Neuronal stem cell (in vitro differentiated cells): ENCODE measurements around the gene SMCO2.
"Not testable (repeated sequence)": the region's sequence is repeated elsewhere in the genome, so short reads cannot be mapped to it uniquely, and the experiment has no call there.

Experiments
- DNase-seq: peaks from one replicate; pipeline ENCODE4 v3.0.0-alpha.2; 2013; ENCODE audit warnings: low spot score
- H2AFZ ChIP-seq: one replicate; pipeline ENCODE4 v1.6.1; 2013; ENCODE audit warnings: mild to moderate bottlenecking, low read length, inconsistent platforms
- H2AK5ac ChIP-seq: 2 replicates; pipeline ENCODE4 v1.6.1; 2013; ENCODE audit warnings: low read depth, mild to moderate bottlenecking, inconsistent platforms, low read length, moderate library complexity, mixed read lengths
- H2BK120ac ChIP-seq: 2 replicates; pipeline ENCODE4 v1.6.1; 2013; ENCODE audit warnings: low read depth, mild to moderate bottlenecking, inconsistent platforms, low read length, moderate library complexity, mixed read lengths
- H2BK12ac ChIP-seq: one replicate; pipeline ENCODE4 v1.6.1; 2013; ENCODE audit warnings: low read length, inconsistent platforms
- H2BK15ac ChIP-seq: 2 replicates; pipeline ENCODE4 v1.6.1; 2013; ENCODE audit warnings: mild to moderate bottlenecking, low read length, inconsistent platforms, mixed read lengths
- H2BK5ac ChIP-seq: one replicate; pipeline ENCODE4 v1.6.1; 2013; ENCODE audit warnings: inconsistent platforms, mild to moderate bottlenecking, low read length, moderate library complexity
- H3K14ac ChIP-seq: one replicate; pipeline ENCODE4 v1.6.1; 2013; ENCODE audit warnings: low read length, inconsistent platforms
- H3K18ac ChIP-seq: 2 replicates; pipeline ENCODE4 v1.6.1; 2013; ENCODE audit warnings: low read length, inconsistent platforms
- H3K23ac ChIP-seq: 2 replicates; pipeline ENCODE4 v1.6.1; 2013; ENCODE audit warnings: low read depth, mild to moderate bottlenecking, mixed read lengths, low read length, inconsistent platforms; ENCODE audit not compliant: poor library complexity
- H3K27ac ChIP-seq: replicated peaks from 3 replicates; pipeline ENCODE4 v1.5.1; 2013; ENCODE audit warnings: low read length, inconsistent platforms
- H3K27me3 ChIP-seq, 3 experiments: 2 replicates each; pipeline ENCODE4 v1.6.1; 2013; ENCODE audit warnings: low read length in 3 of 3, mild to moderate bottlenecking in 2 of 3, inconsistent platforms in 1 of 3, low read depth in 1 of 3, mixed read lengths in 1 of 3, moderate library complexity in 1 of 3; ENCODE audit not compliant: control insufficient read depth in 3 of 3, insufficient read depth in 3 of 3
- H3K36me3 ChIP-seq, 2 donors: replicated peaks in 1 of 2; 2 replicates each; pipeline ENCODE4 v1.6.1; 2013; ENCODE audit warnings: low read length in 2 of 2; ENCODE audit not compliant: control insufficient read depth in 2 of 2, insufficient read depth in 2 of 2
- H3K4ac ChIP-seq: 2 replicates; pipeline ENCODE4 v1.6.1; 2013; ENCODE audit warnings: inconsistent platforms, mild to moderate bottlenecking, low read length, moderate library complexity
- H3K4me1 ChIP-seq, 2 donors: 1 replicate in 1 of 2; 2 replicates in 1 of 2; pipeline ENCODE4 v1.6.1; 2013; ENCODE audit warnings: low read length in 2 of 2, low read depth in 1 of 2; ENCODE audit not compliant: control insufficient read depth in 2 of 2, insufficient read depth in 1 of 2
- H3K4me2 ChIP-seq: one replicate; pipeline ENCODE4 v1.6.1; 2013; ENCODE audit warnings: mild to moderate bottlenecking, low read length, inconsistent platforms; ENCODE audit not compliant: insufficient read depth, poor library complexity, severe bottlenecking
- H3K4me3 ChIP-seq, 2 donors: 2 replicates each; pipeline ENCODE4 v1.5.1; 2013; ENCODE audit warnings: low read length in 2 of 2, mild to moderate bottlenecking in 2 of 2, inconsistent platforms in 1 of 2, moderate library complexity in 1 of 2
- H3K79me1 ChIP-seq: one replicate; pipeline ENCODE4 v1.6.1; 2013; ENCODE audit warnings: low read depth, mild to moderate bottlenecking, inconsistent platforms, low read length, moderate library complexity
- H3K9ac ChIP-seq: one replicate; pipeline ENCODE4 v1.6.1; 2013; ENCODE audit warnings: mild to moderate bottlenecking, low read depth, low read length, inconsistent platforms; ENCODE audit not compliant: poor library complexity
- H3K9me3 ChIP-seq, 2 donors: replicated peaks in 1 of 2; 2 replicates each; pipeline versions ENCODE3 to v1.6.1; 2013; ENCODE audit warnings: low read length in 2 of 2, mild to moderate bottlenecking in 2 of 2, inconsistent platforms in 1 of 2, low read depth in 1 of 2, mixed read lengths in 1 of 2, moderate library complexity in 1 of 2; ENCODE audit not compliant: control insufficient read depth in 2 of 2, insufficient read depth in 1 of 2
- H4K8ac ChIP-seq: one replicate; pipeline ENCODE4 v1.6.1; 2013; ENCODE audit warnings: low read depth, mild to moderate bottlenecking, inconsistent platforms, low read length, moderate library complexity
- H4K91ac ChIP-seq: one replicate; pipeline ENCODE4 v1.6.1; 2013; ENCODE audit warnings: low read length, low read depth, mild to moderate bottlenecking, inconsistent platforms; ENCODE audit not compliant: poor library complexity
- WGBS, 2 donors: extraction: QIAGEN DNeasy Blood & Tissue Kit; methylation state at CpG; one replicate each; pipeline ENCODE4 v1.1.7; 2013; ENCODE audit warnings: missing lambda C conversion rate in 2 of 2, mixed read lengths in 1 of 2; ENCODE audit not compliant: insufficient read length in 2 of 2, insufficient replicate concordance in 1 of 2; ENCODE audit errors: extremely low coverage in 2 of 2; 5-methylcytosine and 5-hydroxymethylcytosine counted together

SMCO2 gene

GRCh38 chr12:27544858-27545257 lies 98.3 kb downstream of the SMCO2 start:
- H3K4ac ChIP-seq, H3K36me3 ChIP-seq, H3K79me1 ChIP-seq, H3K27me3 ChIP-seq, H2AK5ac ChIP-seq, H2BK5ac ChIP-seq, H3K14ac ChIP-seq, H3K4me2 ChIP-seq, DNase-seq, H3K23ac ChIP-seq, H4K91ac ChIP-seq, H3K27ac ChIP-seq, H3K9me3 ChIP-seq, H2BK12ac ChIP-seq, H4K8ac ChIP-seq, H3K4me1 ChIP-seq, H3K9ac ChIP-seq, H2BK15ac ChIP-seq, H3K18ac ChIP-seq, H2BK120ac ChIP-seq, H2AFZ ChIP-seq, H3K4me3 ChIP-seq: not testable (repeated sequence)
- no CpG with 5 or more reads among the region's 1 CpG for WGBS, 2 donors

DNA sequence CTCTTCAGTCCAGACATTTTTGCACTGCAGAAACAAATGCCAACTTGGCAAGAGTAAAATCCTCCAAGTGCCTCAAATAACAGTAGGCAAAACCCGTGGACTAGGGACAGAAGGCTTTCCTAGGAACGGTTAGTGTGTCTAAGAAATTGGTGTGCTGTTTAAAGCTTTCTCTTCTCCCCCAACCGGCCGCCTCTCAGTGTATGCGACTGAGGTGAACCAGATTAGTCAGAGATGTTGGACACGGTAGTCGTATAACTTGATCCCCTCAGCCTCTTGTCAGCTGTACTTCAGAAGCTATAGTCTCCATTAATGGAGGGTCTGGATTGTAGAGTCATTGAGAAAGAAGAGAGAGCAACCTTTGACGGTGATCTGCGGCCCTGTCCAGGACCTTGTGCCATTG lies 99.1 kb downstream of the SMCO2 start:
- Histone ChIP-seq H4K91ac (no peak overlapping the region), H2AK5ac (no peak overlapping the region), H3K4me2 (no peak overlapping the region), H3K4me1 (peaks cover 0 to 3% of the 10 kb centered on the region in 2 donors), H2BK5ac (no peak overlapping the region), H3K27ac (no peak overlapping the region), H3K27me3 (no peaks in the 10 kb centered on the region), H2BK15ac (no peak overlapping the region), H3K23ac (no peak overlapping the region), H3K4me3 (no peak overlapping the region), H3K9ac (no peak overlapping the region), H2AFZ (no peak overlapping the region), H2BK12ac (no peak overlapping the region), H3K14ac (no peak overlapping the region), H3K9me3 (no peaks in the 10 kb centered on the region), H3K18ac (no peak overlapping the region), H3K79me1 (peaks cover 2% of the 10 kb centered on the region), H3K4ac (no peak overlapping the region), H3K36me3 (no peaks in the 10 kb centered on the region), H2BK120ac (no peak overlapping the region), H4K8ac (no peak overlapping the region)
- no CpG with 5 or more reads among the region's 9 CpGs for WGBS, 2 donors
- DNase-seq, result no peak

GRCh38 chr12:27547592-27547991 lies 101.1 kb downstream of the SMCO2 start:
- Histone ChIP-seq H3K14ac (no peak overlapping the region), H3K4me3 (no peak overlapping the region), H3K79me1 (peaks cover 2% of the 10 kb centered on the region), H3K9ac (no peak overlapping the region), H3K27ac (no peak overlapping the region), H2BK120ac (no peak overlapping the region), H2AK5ac (no peak overlapping the region), H2BK12ac (no peak overlapping the region), H4K91ac (no peak overlapping the region), H2AFZ (no peak overlapping the region), H3K9me3 (no peaks in the 10 kb centered on the region), H4K8ac (no peak overlapping the region), H2BK15ac (no peak overlapping the region), H2BK5ac (no peak overlapping the region), H3K4me2 (no peak overlapping the region), H3K18ac (no peak overlapping the region), H3K23ac (no peak overlapping the region), H3K36me3 (no peaks in the 10 kb centered on the region), H3K4ac (no peak overlapping the region), H3K4me1 (no peaks in the 10 kb centered on the region), H3K27me3 (no peaks in the 10 kb centered on the region)
- no CpG with 5 or more reads among the region's 5 CpGs for WGBS, 2 donors
- no peak for DNase-seq

- H2BK5ac ChIP-seq, result no peak overlapping the region
- no peak overlapping the region for H3K23ac ChIP-seq
- no CpG with 5 or more reads among the region's 8 CpGs for WGBS, 2 donors
- no peaks in the 10 kb centered on the region for H3K9me3 ChIP-seq
- H3K36me3 ChIP-seq, result no peaks in the 10 kb centered on the region
- no peaks in the 10 kb centered on the region for H3K4me1 ChIP-seq
- no peak overlapping the region for H2BK120ac ChIP-seq
- H3K79me1 ChIP-seq, result peaks cover 2% of the 10 kb centered on the region
- no peak overlapping the region for H3K18ac ChIP-seq
- no peak overlapping the region for H4K8ac ChIP-seq
- no peak overlapping the region for H2BK12ac ChIP-seq
- no peaks in the 10 kb centered on the region for H3K27me3 ChIP-seq
- H2AFZ ChIP-seq, result no peak overlapping the region
- no peak overlapping the region for H2AK5ac ChIP-seq
- H3K4ac ChIP-seq, result no peak overlapping the region
- H4K91ac ChIP-seq, result no peak overlapping the region
- no peak overlapping the region for H2BK15ac ChIP-seq
- no peak overlapping the region for H3K4me2 ChIP-seq
- H3K27ac ChIP-seq, result no peak overlapping the region
- no peak overlapping the region for H3K9ac ChIP-seq
- H3K4me3 ChIP-seq, result no peak overlapping the region
- DNase-seq, result no peak
- no peak overlapping the region for H3K14ac ChIP-seq
Observed at GRCh38 chr12:27548301-27549199, 102.0 kb downstream of the SMCO2 start.
